GM18907 (cell line): ENCODE results near the gene ARVCF.
A peak's percentile ranks its signal among the peaks of the same experiment; 100 is the strongest.

Source experiments
- ATAC-seq: cut with Tn5 transposase; IDR thresholded peaks from one replicate; pipeline ENCODE4 v1.9.1; 2021; ENCODE audit warnings: mild to moderate bottlenecking, moderate library complexity; ENCODE audit not compliant: unreplicated experiment

ARVCF gene

DNA sequence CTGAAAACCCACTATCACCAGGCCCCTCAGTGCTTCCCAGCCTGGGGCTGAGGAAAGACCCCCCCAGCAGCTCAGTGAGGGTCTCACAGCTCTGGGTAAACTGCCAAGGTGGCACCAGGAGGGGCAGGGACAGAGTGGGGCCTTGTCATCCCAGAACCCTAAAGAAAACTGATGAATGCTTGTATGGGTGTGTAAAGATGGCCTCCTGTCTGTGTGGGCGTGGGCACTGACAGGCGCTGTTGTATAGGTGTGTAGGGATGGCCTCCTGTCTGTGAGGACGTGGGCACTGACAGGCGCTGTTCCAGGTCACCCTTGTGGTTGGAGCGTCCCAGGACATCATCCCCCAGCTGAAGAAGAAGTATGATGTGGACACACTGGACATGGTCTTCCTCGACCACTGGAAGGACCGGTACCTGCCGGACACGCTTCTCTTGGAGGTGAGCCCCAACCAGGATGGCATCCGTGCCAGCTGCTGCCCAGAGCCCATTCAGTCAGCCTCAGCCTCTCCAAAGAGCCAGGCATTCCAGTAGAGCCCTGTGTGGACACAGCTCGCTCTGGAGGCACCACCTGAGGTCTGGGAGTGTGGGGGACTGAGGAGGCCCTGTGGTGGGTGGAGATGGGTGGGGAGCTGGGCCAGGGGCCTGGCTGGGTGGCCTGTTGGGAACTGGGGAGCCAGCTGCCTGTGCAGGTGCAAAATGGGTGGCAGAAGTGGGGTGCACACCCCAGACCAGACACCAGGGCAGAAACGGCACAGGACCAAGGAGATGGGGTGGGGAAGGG is 52.6 kb downstream of the ARVCF start:
- no peak for ATAC-seq

GRCh38 chr22:19962909-19963806 is 53.5 kb downstream of the ARVCF start:
- ATAC-seq = no peak

GRCh38 chr22:19962246-19962908 is 54.2 kb downstream of the ARVCF start:
- ATAC-seq = no peak

DNA sequence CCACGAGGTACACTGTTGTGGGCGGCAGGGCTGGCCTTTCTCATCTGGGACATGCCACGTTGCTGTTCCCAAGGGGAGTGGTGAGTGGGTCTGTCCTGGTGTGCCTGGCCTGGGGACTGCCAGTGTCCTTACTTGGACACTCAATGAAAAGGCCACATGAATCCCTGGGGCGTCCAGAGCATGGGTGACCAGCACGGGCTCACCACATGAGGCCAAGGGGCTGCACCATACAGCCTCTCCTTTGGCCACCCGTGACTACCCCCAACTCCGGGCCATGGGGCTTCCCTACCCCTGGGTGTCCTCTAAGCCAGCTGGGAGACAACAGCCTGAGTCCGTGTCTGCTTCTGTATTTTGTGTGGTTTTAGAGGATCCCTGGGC is 54.8 kb downstream of the ARVCF start:
- ATAC-seq = no peak

- ATAC-seq = no peak
Measured at GRCh38 chr22:19961201-19961580, 55.4 kb downstream of the ARVCF start.

GRCh38 chr22:19960491-19961200 is 56.0 kb downstream of the ARVCF start:
- ATAC-seq = no peak

DNA sequence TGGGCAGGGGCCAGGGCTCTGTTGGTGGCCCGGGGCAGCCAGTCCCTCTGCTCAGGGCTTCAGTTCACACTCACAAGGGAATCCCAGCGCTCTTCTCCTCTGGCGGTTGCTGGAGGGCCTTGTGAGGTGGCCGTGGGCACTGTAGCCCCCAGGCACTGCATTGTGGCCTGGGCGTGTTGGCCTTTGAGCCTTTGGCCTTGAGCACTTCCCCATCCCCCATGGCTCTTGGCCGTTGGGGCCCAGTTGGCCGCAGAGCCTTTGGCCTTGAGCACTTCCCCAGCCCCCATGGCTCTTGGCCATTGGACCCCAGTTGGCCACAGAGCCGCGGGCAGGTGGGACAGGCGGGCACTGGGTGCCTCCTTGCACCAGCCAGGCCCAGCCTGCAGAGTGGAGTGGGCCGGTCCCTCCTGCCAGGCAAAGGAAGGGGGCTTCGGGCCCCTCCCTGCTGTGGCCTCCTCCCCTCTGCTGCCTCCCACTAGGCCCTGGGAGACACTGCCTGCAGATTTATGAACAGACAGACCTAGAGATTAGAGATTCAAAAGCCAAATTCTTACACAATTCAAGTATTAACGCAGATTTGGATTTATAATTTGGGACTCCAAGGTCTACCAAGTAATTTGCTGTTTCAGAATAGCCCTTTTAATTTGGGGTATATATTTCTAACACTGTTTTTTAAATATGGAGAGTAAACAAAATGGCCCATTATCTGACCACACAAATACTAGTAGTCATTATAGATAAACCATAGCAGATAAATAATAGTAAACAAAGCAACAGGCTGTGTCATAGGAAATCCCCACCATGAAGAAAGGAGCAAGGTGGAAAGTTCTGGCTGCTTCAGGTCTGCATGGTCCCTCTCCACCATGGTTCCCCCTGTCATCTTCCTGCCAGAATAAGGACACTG is 56.8 kb downstream of the ARVCF start:
- no peak for ATAC-seq

GRCh38 chr22:19959043-19959586 is 57.5 kb downstream of the ARVCF start:
- no peak for ATAC-seq

DNA sequence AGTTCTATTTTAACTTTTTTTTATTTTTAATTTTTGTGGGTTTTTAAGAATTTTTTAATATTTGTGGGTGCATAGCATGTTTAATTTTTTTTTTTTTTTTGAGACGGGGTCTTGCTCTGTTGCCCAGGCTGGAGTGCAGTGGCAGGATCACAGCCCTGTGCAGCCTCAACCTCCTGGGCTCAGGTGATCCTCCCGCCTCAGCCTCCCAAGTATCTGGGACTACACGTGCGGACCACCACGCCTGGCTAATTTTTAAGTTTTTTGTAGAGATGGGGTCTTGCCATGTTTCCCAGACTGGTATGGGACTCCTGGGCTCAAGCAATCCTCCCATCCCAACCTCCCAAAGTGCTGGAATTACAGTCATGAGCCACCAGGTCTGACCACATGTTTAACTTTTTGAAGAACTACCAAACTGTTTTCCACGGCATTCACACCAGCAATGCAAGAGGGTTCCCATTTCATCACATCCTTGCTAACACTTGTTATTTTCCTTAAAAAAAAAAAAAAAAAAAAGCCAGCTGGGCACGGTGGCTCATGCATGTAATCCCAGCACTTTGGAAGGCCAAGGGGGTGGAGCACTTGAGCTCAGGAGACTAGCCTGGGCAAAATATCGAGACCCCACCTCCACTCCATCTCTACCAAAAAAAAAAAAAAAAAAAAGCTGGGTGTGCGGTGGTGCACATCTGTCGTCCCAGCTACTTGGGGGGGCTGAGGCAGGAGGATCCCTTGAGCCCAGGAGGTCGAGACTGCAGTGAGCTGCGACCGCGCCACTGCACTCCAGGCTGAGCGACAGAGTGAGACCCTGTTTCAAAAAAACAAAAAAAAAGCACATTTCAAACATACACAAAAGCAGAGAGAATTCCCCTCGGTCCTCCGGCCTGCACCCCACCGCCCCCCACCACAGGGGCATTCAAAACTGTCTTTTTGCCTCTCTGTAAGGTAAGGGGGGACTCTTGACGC is 58.3 kb downstream of the ARVCF start:
- ATAC-seq = no peak

DNA sequence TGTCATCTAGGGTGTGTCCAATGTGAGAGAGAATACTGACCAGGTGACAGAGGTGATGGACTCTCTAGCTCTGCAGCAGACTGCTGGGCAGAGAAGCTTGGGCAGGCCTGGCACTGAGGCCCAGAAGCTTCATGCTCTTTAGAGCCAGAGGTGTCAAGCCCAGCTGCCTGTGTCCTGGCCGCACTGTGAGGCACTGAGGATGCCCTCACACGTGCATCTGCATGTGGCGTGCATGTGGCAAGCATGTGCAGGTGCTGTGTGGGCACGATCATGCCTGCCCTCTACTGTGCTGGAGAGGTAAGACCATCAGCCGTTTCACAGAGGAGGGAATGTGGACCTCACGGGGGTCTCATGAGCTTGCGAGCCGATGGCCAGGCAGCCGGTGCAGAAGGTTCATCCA is 59.2 kb downstream of the ARVCF start:
- ATAC-seq = no peak

DNA sequence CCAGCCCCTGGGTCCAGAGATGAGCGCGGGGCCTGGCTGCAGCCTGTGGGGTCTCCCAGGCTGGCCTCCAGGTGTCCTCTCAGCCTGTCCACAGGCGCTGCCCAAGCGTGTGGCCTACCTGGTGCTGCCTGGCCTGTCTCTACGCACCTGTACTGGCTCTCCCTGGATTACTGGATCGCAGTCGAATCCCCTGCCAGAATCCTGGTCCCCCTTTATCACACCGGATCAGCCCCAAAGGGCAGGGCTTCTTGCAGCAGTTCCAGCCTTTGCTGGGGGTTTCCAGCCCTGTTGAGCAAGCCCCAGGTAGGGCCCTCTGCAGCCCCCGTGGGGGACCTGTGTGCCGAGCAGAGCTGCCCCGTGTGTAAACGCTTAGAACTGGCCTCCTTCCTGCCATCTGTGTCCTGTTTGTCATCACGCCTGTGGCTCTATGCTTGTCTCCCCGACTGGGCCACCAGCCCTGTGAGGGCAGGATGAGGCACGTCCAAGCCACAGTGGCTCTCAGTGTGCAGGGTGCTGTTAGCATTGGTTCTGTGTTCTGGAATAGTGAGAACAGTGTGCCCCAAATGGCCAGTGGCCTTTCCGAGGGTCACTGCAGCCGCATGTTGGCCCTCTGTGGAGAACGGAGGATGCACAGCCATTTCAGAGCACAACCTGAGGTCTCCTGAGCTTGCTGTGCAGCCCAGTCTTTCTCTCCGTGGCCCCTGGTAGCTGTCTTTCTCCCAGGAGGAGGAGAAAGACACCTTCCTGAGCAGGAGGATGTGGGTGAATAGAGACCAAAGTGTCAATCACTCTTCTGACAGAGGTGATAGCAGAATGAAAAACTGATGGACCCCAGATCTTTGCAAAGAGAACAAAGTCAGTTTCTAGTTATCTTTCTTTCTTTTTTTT is 61.1 kb downstream of the ARVCF start:
- ATAC-seq = no peak

DNA sequence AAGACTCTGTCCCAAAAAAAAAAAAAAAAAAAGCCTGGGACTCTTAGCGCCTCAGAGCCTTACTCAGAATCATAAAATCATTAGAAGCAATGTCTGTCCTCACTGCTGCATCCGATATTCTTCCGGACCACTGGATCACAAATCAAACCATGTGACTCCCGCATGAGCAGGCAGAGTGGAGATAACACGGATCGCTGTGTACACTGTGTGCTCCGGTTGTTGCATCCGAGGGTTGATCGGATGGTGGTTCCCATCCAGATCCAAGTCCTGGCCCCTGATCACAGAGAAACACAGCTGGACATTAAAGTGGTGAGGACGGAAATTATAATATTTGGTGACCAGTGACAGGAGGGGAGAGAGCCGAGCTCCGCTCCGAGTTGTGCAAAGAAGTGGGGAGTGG is 65.3 kb downstream of the ARVCF start:
- ATAC-seq = no peak

- ATAC-seq = no peak
Measured at GRCh38 chr22:19948057-19948760, 68.4 kb downstream of the ARVCF start.

GRCh38 chr22:19943082-19944026 is 73.3 kb downstream of the ARVCF start:
- ATAC-seq = no peak

- ATAC-seq = peak; percentile 39
Measured at GRCh38 chr22:19942157-19943081, 74.2 kb downstream of the ARVCF start.
